GM21367 (cell line): ENCODE data around the gene C19orf25.

Source experiments
- ATAC-seq: cut with Tn5 transposase; IDR thresholded peaks from one replicate; pipeline ENCODE4 v1.9.1; 2021; ENCODE audit not compliant: unreplicated experiment

C19orf25 gene

GRCh38 chr19:1433119-1434039 lies 45.6 kb downstream of the C19orf25 start:
- ATAC-seq = no peak

DNA sequence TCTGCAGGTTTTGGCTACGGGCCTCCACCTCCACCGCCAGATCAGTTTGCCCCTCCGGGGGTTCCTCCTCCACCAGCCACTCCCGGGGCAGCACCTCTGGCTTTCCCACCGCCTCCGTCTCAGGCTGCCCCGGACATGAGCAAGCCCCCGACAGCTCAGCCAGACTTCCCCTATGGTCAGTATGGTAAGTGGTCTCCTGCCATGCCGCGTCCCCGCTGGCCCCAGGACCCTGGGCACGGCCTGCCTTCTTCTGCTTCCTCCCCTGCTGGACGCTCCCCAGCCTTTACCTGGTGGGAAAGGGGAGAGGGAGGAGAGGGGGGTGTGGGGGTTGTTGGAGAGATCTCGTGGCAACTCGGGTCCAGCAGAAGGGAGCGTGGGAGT lies 46.5 kb downstream of the C19orf25 start:
- no peak for ATAC-seq

DNA sequence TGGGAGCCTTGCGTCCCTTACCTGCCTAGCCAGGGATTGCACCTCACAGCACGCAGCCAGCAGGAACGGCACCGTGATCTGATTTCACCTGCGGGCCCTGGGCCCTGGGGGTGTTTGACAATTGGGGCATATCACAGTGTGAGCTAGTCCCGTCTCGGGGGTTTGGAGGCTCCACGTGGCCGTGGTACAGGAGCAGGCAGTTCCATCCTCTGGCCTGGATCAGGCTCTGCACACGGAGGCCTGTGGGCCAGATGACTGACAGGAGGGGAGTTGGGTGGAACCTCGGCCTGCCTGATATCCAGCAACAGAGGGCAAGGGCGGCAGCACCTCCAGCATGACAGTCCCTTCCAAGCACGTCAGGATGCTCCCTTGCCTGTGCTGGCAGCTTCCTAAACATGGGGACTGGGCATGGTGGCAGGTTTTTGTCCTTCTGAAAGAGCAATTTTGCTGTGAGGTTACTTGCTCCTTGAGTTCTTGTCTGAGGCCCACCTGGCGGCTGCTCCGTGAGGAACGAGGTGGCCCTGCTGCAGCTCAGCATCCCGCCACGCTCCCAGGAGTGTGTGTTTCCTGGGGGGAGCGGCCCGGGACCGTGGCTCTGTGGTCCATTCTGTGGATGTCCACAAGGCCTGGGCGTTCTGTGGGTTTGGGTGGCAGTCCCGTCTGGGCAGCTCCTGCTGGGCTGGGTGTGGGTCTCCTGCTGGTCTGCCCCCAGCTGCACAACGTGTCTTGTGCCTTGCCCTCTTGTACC lies 47.1 kb downstream of the C19orf25 start:
- ATAC-seq = no peak

DNA sequence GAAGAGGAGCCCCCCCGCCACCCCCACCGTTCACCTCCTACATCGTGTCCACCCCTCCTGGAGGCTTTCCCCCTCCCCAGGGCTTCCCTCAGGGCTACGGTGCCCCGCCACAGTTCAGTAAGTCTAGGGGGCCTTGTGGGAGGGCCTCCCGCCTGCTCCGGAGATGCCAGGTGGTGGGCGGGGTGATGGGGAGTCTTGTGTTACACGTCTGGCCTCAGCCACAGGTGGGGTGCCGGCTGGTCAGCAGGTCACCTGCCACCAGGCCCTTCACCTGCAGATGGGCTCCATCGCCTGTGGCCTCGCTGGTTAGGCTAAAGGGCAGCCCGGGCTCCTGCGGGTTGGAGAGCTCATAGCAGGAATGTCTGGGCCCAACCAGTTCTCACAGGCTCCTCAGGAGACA lies 48.8 kb downstream of the C19orf25 start:
- ATAC-seq = no peak

GRCh38 chr19:1429750-1430149 lies 49.3 kb downstream of the C19orf25 start:
- no peak for ATAC-seq

GRCh38 chr19:1428738-1429391 lies 50.1 kb downstream of the C19orf25 start:
- no peak for ATAC-seq

DNA sequence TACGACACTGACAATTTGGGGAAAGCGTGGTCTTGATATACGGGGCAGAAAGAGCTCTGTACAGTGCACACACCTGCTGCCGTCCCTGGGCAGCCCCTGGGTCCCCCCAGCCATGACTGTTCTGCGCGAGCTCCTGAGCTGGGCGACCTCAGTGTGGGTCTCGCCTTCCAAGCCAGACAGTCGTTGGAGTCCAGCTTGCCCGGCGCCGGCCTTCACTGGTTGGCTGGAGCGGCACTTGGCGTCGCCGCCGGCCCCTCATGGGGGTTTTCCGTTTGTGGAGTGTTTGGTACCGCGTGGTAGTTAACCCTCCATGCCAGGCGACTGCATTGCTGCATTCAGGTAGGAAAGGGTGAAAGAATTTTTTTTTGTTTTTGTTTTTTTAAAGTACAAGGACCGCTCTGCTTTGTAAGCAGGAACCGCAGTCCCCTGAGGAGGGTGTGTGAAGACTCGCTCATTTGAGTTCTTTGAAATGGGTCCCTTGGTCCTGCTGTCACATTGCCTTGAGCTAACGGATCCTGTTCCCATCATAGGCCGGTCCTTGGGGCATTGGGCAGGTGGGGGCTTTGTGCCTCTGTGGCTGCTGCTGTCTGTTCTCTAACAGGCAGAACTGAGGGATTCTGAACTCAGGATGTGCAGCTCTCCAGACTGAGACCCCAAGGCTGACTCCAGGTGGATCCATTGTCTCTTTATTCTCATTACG lies 51.6 kb downstream of the C19orf25 start:
- no peak for ATAC-seq

DNA sequence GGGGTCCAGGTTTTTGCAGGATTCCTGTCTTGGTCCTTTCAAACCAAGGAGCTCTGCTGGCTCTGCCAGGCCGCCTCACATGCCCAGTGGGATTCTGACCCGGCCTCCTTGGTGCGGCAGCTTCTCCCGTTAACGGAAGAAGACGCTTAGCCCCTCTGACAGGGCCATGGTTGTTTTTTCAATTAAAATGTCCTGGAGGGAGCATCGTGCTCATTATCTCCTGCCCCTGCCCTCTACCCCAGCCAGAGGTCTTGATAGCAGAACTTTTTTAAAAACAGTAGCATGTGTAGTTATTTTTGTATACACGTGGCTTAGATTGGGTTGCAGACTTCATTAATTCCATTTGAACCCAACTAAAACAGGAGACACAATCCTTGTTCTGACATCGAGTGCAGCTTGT lies 52.3 kb downstream of the C19orf25 start:
- no peak for ATAC-seq

GRCh38 chr19:1425902-1426301 lies 53.1 kb downstream of the C19orf25 start:
- no peak for ATAC-seq

GRCh38 chr19:1425102-1425837 lies 53.7 kb downstream of the C19orf25 start:
- no peak for ATAC-seq

- no peak for ATAC-seq
Observed at GRCh38 chr19:1424192-1424955, 54.6 kb downstream of the C19orf25 start.

DNA sequence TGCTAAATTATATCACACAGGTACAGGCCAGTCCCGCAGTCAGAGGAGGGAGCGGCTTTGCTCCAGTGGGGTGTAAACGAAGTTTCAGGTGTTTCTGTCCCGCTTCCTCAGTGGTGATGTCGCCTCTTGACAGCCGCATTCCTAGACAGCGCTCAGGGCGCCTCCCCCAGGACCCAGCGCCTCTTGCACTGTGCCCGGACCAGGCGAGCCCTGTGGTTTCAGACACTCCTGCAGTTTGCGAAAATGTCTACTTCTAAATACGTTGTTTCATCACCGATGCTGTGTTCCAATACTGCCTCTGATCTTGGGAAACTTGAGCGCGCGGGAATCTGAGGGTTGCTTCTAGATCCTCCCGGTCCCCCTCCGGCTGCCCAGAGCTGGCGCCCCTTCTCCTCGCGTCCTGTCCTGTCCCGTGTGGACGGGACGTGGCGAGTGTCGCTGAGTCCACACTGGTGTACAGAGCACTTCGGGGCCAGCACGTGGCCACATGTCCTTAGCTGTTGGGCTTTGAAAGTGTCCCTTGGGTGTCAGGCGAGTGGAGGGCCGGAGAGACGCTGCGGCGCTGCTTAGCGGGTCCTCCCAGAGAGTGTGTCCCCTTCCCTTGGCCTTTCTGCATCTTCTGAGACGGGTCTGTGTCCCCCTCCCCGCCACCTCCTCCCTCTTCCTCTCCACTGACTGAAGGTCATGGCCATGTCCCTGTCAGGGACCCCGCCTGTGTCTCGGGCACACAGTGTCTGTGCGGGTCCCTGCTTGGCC lies 55.4 kb downstream of the C19orf25 start:
- ATAC-seq = no peak
